Upper lobe of left lung (tissue), 4 donors: ENCODE data around the gene LCP1.

ENCODE experiments used
- POLR2A ChIP-seq, 4 donors: fragments of 450-650 bp; IDR thresholded peaks; one replicate each; pipeline ENCODE4 v1.5.1; 2016 to 2017; ENCODE audit warnings: antibody characterized with exemption in 4 of 4, mild to moderate bottlenecking in 2 of 4
- POLR2AphosphoS5 ChIP-seq, 2 donors: sonication (generic); formaldehyde crosslinking; IDR thresholded peaks; one replicate each; pipeline ENCODE4 v1.5.1; 2017; ENCODE audit warnings: antibody characterized with exemption in 2 of 2
- TF ChIP-seq, protein P1 (sequence below), 6 experiments: fragments of 450-650 bp in 4 of 6; fragments of 200-600 bp in 2 of 6; sonication (generic) in 2 of 6; IDR thresholded peaks; one replicate each; pipeline ENCODE4 v1.5.1; 2016 to 2019; ENCODE audit warnings: antibody characterized with exemption in 6 of 6

DNA sequence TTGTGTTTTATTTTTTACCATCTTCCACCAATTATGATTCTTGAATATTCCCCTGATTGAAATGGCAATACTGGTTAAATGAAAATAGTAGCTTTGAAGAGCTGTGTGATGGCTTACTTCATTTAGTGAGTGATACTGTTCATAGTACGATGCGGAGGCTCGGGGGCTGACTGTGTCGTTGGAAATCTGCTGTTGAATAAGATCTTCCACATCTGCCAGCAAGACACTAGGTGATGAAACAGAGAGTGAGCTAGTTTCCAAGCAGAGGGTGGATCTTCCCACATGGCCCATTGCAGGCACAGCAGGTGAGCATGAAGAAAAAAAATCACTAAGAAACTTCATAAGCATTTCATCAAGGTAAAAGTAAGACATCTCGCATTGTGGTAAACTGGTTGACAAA lies 99.7 kb downstream of the LCP1 start:
- TF ChIP-seq, protein P1, sequence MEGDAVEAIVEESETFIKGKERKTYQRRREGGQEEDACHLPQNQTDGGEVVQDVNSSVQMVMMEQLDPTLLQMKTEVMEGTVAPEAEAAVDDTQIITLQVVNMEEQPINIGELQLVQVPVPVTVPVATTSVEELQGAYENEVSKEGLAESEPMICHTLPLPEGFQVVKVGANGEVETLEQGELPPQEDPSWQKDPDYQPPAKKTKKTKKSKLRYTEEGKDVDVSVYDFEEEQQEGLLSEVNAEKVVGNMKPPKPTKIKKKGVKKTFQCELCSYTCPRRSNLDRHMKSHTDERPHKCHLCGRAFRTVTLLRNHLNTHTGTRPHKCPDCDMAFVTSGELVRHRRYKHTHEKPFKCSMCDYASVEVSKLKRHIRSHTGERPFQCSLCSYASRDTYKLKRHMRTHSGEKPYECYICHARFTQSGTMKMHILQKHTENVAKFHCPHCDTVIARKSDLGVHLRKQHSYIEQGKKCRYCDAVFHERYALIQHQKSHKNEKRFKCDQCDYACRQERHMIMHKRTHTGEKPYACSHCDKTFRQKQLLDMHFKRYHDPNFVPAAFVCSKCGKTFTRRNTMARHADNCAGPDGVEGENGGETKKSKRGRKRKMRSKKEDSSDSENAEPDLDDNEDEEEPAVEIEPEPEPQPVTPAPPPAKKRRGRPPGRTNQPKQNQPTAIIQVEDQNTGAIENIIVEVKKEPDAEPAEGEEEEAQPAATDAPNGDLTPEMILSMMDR (IDR thresholded peaks at IDR 0.05): no peak
- TF ChIP-seq POLR2A (IDR thresholded peaks at IDR 0.05): no peak
- TF ChIP-seq POLR2AphosphoS5 (IDR thresholded peaks at IDR 0.05): no peak
